Epidermal melanocyte (primary cell): ENCODE data around the gene CXorf66.
"Not testable (repeated sequence)": the region's sequence is repeated elsewhere in the genome, so short reads cannot be mapped to it uniquely, and the experiment has no call there.

Source experiments
- DNase-seq: peaks from one replicate; pipeline ENCODE4 v3.0.0; 2011; ENCODE audit warnings: low spot score; ENCODE audit not compliant: insufficient read length

CXorf66 gene, protein sequence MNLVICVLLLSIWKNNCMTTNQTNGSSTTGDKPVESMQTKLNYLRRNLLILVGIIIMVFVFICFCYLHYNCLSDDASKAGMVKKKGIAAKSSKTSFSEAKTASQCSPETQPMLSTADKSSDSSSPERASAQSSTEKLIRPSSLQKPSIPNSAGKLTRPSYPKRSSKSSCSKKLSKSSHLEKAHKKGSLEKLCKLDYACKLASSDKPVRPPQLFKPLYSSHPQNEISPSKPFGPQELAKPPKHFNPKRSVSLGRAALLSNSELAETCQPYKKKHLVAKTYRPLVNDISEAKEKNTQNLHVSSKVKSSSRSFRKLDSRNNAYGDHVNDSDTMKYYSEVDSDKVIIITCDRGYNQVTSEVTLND

DNA sequence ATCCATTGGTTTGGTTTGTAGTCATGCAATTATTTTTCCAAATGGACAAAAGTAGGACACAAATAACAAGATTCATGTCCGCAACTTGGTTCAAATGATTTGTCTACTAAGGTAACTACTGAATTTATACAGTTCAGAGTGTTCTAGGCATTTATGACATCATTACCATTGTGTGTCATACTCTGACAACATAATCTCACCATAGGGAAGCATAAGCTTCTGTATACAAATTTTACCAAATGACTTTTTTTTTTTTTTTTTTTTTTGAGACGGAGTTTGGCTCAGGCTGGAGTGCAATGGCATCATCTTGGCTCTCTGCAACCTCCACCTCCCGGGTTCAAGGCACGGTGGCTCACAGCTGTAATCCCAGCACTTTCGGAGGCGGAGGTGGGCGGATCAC lies at the start of gene CXorf66:
TSS of gene CXorf66 (minus strand) at position 101 of the 400 bp plus-strand sequence. CDS start at position 76, 25 bp downstream.
- DNase-seq, result no peak

DNA sequence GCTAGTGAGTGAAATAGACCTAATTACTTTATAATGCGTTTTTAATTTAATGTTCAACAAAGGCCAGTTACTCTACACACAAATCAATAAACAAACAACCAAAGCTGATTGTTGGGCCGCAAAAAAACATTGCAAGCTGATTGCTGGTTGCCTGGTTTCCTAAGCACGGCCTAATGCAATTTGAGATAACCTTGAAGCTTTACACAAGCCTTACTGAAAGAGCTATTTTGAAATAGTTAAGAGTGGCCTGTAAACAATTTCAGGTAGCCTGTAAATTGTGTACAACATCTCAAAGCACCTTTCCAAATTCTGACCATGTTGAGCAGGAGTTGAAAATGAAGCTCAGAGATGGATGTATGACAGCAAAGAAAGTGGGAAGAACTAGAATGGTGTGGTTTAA lies 17.5 kb upstream of the CXorf66 start:
- DNase-seq, result no peak

DNA sequence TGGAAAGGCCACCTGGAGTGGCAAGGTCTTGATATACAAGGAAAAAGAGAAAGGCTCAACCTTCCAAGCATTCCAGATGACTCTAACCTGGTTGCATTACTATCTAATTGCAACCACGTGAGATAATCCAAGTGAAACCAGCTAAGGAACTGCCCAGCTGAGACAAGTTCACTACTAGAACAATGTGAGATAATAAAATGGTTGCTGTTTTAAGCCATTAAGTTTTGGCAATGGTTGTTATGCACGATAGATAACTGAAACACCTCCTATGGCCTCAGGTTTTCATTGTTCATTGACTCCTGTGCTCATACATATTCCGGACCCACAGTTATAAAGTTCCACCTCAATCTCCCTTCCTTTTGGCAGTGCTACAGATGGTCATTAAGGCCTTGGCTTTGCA lies 9.2 kb upstream of the CXorf66 start:
- no peak for DNase-seq

GRCh38 chrX:139972629-139973624 lies 7.6 kb upstream of the CXorf66 start:
- DNase-seq, result no peak

DNA sequence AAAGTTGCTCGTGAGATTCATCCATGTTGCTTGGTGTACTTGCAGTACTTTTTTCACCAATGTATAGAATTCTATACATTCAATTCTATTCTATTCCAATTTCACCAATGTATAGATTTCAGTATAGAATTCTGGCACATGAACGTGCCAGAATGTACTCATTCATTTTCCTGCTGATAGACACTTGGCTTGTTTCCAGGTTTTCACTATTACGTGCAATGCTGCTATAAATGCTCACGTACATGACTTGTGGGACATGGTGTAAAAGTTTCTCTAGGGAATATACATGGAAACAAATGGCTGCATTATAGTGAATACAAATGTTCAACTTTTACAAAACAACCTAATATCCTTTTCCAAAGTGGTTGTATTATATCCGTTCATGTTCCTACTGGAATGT lies 6.8 kb upstream of the CXorf66 start:
- no peak for DNase-seq

DNA sequence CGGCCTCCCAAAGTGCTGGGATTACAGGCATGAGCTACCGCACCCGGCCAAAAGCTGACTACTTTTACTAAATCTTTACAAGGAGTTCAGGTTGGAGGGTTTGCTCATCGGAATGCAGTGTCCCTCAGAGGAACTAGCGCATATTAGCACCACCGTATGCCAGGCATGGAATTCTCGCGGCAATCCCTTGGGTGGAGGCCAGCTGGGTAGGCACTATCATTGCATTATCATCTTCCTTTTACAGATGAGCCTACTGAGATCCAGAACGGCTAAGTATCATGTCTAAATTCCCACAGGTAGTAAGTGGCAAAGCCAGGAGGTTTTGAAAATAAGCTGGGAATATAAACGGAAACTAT lies 6.1 kb upstream of the CXorf66 start:
- DNase-seq, result no peak

DNA sequence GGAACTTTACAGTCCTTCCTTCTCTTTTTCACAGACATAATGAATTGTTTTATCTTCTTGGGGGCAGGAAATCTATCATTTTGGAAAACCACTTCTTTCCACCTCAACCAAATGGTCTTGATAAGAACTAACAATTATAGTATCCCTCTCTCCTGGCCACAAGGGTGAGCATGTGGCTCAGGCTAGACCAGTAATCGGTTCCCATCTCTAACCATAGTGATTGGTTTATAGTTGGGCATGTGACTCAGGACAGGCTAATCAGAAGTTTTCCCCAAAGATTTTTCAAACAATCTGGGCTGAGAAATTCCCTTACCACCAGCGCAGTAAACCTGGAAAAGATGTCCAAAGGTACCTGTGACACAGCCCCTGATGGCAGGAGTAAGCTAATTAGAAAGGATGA lies 4.0 kb upstream of the CXorf66 start:
- DNase-seq, result no peak

DNA sequence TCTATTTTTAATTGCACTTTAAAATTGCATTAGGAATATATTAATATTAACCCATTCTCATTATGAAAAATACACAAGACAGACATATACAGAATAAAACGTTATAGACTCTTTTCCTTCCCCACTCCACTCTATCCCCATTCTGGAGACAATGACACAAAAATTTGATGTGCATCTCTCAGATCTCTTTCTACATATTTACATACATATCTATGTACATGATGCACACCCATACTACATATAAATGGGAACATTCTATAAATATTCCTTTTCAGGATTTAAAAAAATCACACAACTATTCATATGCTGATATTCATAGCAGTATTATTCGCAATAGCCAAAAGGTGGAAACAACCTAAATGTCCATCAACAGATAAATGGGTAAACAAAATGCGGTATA lies 2.4 kb upstream of the CXorf66 start:
- no peak for DNase-seq

DNA sequence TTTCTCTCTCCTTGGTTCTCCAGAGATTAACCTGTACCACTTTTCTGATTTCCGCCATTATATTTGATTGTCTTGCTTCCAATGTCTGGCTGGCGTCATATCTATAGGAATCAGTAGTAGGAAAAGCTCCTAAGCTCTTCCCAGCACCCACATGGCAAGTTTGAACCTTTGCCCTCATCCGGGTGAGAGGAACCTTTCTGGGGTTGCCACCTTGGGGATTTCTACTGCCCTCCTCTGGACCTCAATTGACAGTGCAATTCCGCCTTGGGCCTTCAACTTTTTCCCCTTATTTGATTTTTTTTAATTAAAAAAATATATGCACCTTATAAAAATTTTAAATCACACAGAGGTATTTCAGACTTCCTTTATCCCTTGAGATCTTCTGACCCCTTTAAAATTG lies 2.0 kb upstream of the CXorf66 start:
- DNase-seq, result no peak

DNA sequence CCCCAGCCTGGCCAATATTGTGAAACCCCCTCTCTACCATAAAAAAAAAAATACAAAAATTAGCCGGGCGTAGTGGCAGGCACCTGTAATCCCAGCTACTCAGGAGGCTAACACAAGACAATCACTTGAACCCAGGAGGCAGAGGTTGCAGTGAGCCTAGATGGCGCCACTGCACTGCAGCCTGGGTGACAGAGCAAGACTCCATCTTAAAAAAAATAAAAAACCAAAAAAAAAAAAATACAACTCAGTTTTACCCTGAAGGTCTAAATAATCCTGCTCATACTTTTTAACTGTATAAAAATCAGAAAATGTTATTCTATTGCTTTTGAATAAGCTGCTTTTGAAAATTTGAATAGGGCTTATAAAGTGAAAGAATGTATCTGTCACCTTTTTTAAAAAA lies 838 bp upstream of the CXorf66 start:
- not testable (repeated sequence) for DNase-seq

GRCh38 chrX:139961091-139961490 lies 4.2 kb downstream of the CXorf66 start:
- not testable (repeated sequence) for DNase-seq

DNA sequence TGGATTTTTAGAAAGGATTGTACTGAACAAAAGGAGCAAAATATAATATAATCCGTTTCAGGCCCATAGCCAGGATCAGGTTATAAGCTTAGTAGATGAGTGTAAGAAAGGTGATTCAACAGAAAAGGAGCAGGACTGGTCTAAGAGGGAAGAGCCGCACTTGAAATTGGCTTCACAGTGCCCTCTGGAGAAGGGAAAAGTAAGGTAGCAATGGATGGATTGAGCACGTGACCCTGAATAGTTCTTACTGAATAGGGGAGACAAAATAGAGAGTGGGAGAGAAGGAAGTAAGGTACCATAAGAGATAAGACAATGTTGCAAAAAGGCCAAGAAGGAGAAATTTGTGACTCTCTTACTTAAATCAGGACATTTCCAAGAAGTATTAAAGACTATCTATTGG lies 15.6 kb downstream of the CXorf66 start:
- DNase-seq, result no peak

- DNase-seq, result no peak
These were observed 20.2 kb downstream of the CXorf66 start for GRCh38 chrX:139945075-139945474.

DNA sequence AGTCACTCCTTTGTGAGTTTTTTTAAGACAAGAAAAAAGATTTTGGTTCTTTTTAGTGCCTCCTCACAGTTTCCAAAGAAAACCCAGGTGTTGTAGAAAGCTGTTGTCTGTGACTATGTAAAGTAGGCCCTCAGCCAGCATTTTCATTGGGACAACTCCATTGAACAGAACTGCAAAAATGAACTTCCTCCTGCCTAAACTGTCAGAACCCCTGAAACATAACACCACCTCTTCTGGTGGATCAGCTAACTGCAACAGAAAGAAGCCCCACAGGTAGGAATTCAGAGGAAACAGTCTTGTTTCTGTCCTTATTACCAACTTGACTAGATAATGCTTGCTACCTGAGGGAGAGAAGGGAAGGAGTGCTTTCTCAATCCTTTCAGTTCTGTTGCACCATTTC lies 29.1 kb downstream of the CXorf66 start:
- DNase-seq, result no peak

DNA sequence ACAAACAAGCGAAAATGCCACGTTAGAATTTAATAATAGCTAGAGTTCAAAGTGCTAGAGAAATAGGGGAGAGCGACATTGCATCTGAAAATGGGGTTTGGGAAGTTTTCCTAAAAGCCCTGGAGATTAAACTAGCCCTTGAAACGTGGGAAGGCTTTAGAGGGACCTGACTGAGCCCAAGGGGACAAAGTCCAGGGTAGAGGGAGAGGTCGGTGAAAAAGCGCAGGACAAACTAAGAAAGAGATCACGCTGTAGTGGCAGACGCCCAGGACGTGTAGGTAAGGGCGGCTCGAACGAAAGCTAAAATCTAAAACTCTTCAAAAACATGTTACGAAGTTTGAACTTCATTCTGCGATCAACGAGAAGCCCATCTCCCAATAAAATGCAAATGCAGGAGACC lies 31.4 kb downstream of the CXorf66 start:
- DNase-seq, result no peak

- peak; percentile 33 for DNase-seq
These were observed 32.2 kb downstream of the CXorf66 start, which contains the start of gene ATP11C for GRCh38 chrX:139932901-139933796. Gene ATP11C, minus strand, starts transcription at chrX:139933053. Its CDS starts 1,011 bp downstream, at chrX:139932042.

GRCh38 chrX:139932073-139932900 lies 33.0 kb downstream of the CXorf66 start:
- no peak for DNase-seq

DNA sequence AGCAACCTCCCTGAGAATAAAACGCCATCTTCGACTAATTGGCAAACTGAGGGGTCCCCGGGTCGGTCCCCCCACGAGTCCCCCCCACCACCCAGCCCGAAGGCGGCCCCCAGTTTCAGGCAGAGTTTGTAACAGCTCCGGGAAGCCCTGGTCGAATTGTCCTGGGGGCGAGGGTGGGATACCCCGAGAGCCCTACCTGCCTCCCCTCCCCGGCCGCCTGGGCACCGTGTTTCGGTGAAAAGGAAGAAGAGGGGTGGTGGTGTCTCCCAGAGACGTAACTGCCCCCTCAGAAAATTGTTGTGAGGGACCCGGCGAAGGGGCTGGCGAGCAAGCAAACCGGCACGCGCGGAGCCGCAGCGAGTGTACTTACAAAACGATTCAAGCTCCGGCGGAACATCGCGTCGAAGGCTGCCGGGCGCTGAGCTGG lies 33.7 kb downstream of the CXorf66 start:
- DNase-seq, result no peak

DNA sequence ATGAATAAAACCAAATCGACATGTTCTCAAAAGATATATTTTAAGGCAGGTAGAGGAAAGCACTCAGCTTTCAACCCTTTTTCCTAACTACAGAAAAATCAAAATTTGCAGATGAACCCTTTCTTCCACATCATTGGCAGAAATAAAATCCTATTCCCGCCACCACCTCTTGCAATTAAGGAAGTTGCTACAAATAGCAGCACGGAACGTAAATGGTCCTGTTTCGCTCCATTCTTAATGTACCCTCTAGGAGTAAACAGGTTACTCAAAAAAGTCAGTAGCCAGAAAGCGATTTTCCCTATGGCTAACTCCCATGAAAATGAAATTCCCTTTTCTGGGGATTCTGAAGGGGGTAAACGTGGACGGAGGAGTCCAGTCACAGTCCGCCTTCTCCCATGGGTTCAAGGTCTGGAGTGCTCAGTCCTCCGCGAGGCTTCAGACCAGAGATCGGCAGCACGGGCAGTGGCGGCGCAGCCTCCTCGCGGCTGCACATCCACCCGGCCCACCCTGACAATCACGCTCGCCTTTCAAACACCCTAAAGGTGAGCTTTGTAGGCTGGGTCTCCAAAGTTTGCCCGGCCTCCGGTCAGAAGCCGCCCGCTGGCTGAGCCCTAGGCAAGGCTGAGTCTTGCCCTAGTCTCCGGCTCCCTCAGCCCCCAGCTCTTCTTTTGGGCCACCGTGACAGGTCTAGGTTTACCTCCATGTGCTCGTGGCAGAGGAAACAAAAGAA lies 34.2 kb downstream of the CXorf66 start:
- no peak for DNase-seq

DNA sequence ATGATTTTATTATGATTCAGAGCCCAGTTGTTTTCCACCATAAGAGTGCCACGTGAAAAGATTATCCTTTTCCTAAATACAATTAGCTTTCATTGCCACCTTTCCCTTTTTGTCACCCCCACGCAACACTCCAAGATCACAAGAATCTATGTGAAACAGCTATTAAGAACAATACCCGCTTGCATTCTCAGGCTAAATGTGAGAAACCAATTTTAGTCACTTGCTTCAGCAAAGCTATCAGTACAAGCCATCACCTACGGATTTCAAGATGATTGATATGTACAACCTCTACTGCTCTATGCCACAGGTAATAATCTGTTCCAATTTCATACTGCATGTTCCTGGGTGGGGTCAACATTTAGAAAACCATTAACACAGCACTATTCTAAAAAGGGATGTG lies 34.9 kb downstream of the CXorf66 start:
- no peak for DNase-seq
